ENCODE measurements around the gene TRMT112.
A peak's percentile ranks its signal among the peaks of the same experiment; 100 is the strongest.

GRCh38 chr11:64305691-64306562 is 11.4 kb downstream of the TRMT112 start:
- peak; percentile 13 to 17 for TF ChIP-seq CTCF (conservative IDR thresholded peaks at IDR 0.05 in 1 of 2, IDR thresholded peaks at IDR 0.05 in 1 of 2; ENCODE audit: low read depth in 1 of 2, low read length in 2 of 2)
- TF ChIP-seq EZH2 (IDR thresholded peaks at IDR 0.05; ENCODE audit: low read length, missing control alignments) = no peak
